Stimulated activated effector memory CD8-positive, alpha-beta T cell treated with anti-CD3 and anti-CD28 coated beads, Interleukin-12 subunit alpha, Interleukin-12 subunit beta, amount 100 ng/mL, for 72 hours (primary cell): ENCODE results near the gene CFAP107.
A peak's percentile ranks its signal among the peaks of the same experiment; 100 is the strongest.
"Not testable (repeated sequence)": the region's sequence is repeated elsewhere in the genome, so short reads cannot be mapped to it uniquely, and the experiment has no call there.

ENCODE experiments used
- ATAC-seq: fragments of 150-1000 bp; cut with Tn5 transposase; 2 replicates; pipeline ENCODE4 v1.10.0; 2021
- DNase-seq, 2 donors: peaks; one replicate each; pipeline ENCODE4 v3.0.0; 2021 to 2022; ENCODE audit warnings: low spot score in 2 of 2
- H3K27ac Mint-ChIP-seq: one replicate; pipeline ENCODE4 v1.8.0; 2022; ENCODE audit warnings: mild to moderate bottlenecking, mixed read lengths
- H3K36me3 Mint-ChIP-seq: one replicate; pipeline ENCODE4 v1.8.0; 2022; ENCODE audit warnings: mild to moderate bottlenecking, mixed read lengths
- H3K4me1 Mint-ChIP-seq: one replicate; pipeline ENCODE4 v1.8.0; 2022; ENCODE audit warnings: mixed read lengths
- H3K4me3 Mint-ChIP-seq: one replicate; pipeline ENCODE4 v1.8.0; 2022; ENCODE audit warnings: mild to moderate bottlenecking, mixed read lengths
- H3K9me3 Mint-ChIP-seq: one replicate; pipeline ENCODE4 v1.8.0; 2022; ENCODE audit warnings: mixed read lengths

The CFAP107 gene

GRCh38 chr1:12745992-12746323, at the start of gene CFAP107:
TSS of gene CFAP107 (plus strand) at chr1:12746200. CDS start at chr1:12746431, 231 bp downstream.
- H3K27ac Mint-ChIP-seq, result no peak within 1 kb of the TSS
- H3K36me3 Mint-ChIP-seq, result no peaks in the 10 kb centered on the region
- peaks cover 18% of the 10 kb centered on the region for H3K9me3 Mint-ChIP-seq
- DNase-seq (no peak), ATAC-seq (peak; percentile 43)
- H3K4me1 Mint-ChIP-seq, result no peaks in the 10 kb centered on the region
- no peak within 1 kb of the TSS for H3K4me3 Mint-ChIP-seq

- Mint-ChIP-seq H3K4me3 (no peak overlapping the region), H3K27ac (no peak overlapping the region), H3K4me1 (no peaks in the 10 kb centered on the region), H3K9me3 (no peaks in the 10 kb centered on the region), H3K36me3 (no peaks in the 10 kb centered on the region)
- ATAC-seq (no peak), DNase-seq (no peak)
These were observed 49.3 kb upstream of the CFAP107 start for GRCh38 chr1:12696658-12697057.

GRCh38 chr1:12697397-12697796, 48.6 kb upstream of the CFAP107 start:
- H3K4me1 Mint-ChIP-seq, result no peaks in the 10 kb centered on the region
- no peak overlapping the region for H3K4me3 Mint-ChIP-seq
- ATAC-seq, result no peak
- H3K9me3 Mint-ChIP-seq, result no peaks in the 10 kb centered on the region
- no peak overlapping the region for H3K27ac Mint-ChIP-seq
- no peaks in the 10 kb centered on the region for H3K36me3 Mint-ChIP-seq
- DNase-seq, result no peak

GRCh38 chr1:12703821-12704451, 42.1 kb upstream of the CFAP107 start:
- Mint-ChIP-seq H3K9me3 (peaks cover 7% of the 10 kb centered on the region), H3K36me3 (no peaks in the 10 kb centered on the region), H3K27ac (no peak overlapping the region), H3K4me3 (no peak overlapping the region), H3K4me1 (no peaks in the 10 kb centered on the region)
- ATAC-seq (no peak), DNase-seq (no peak)

DNA sequence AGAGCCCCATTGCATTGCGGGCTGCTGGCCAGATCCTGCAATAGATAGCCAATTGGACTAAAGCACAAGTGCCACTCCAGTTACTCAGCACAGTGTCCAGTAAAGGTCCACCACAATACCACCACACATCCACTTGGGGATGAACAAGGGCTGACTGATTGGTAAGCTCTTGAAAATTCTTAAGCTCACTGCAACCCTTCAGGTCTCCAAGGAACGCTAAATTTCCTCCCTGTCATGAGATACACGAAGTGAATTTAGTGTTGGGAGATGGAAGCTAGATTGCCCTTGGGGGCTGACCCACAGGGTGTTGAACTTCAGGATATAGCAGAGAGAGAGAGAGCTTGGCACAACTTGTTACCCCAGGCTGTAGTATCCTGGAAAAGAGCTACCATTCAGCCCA, 39.9 kb upstream of the CFAP107 start:
- Mint-ChIP-seq H3K4me1 (no peaks in the 10 kb centered on the region), H3K27ac (no peak overlapping the region), H3K4me3 (no peak overlapping the region), H3K9me3 (peaks cover 7% of the 10 kb centered on the region), H3K36me3 (no peaks in the 10 kb centered on the region)
- ATAC-seq (no peak), DNase-seq (no peak)

DNA sequence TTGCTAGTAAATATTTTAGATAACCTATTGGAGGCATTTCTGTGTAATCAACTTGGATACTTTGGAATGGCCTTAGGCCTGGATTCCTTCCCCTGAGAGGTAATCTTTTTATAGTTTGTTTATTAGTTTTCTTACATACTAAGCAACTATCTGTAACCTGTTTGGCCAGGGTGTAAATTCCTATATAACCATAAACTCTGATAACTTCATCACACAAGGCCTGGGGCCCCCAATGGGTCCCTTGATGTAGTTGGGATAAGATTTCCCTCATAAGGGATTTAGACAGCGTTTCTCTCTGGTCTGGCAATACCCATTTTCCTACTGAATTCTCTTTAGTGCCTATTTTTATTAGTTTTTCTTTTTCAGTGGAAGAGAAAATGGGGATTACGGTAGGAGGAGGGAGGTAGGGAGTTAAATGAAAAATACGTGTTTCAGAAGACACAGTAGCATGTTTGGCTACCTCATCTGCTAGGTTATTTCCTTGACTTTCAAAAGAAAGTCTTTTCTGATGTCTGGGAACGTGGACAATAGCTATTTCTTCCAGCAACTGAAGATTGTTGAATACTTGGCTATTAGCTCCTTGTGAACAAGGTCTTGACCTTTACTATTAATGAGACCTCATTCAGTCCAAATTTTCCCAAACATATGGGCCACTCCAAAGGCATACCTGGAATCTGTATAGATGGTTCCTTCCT, 37.5 kb upstream of the CFAP107 start:
- H3K36me3 Mint-ChIP-seq, result no peaks in the 10 kb centered on the region
- ATAC-seq, result no peak
- H3K27ac Mint-ChIP-seq, result no peak overlapping the region
- no peak for DNase-seq
- H3K4me1 Mint-ChIP-seq, result no peaks in the 10 kb centered on the region
- peaks cover 4% of the 10 kb centered on the region for H3K9me3 Mint-ChIP-seq
- H3K4me3 Mint-ChIP-seq, result no peak overlapping the region

GRCh38 chr1:12709091-12709491, 36.9 kb upstream of the CFAP107 start:
- DNase-seq (no peak), ATAC-seq (no peak)
- H3K4me1 Mint-ChIP-seq, result no peaks in the 10 kb centered on the region
- H3K4me3 Mint-ChIP-seq, result no peak overlapping the region
- H3K9me3 Mint-ChIP-seq, result peaks cover 1% of the 10 kb centered on the region
- H3K27ac Mint-ChIP-seq, result no peak overlapping the region
- H3K36me3 Mint-ChIP-seq, result no peaks in the 10 kb centered on the region

DNA sequence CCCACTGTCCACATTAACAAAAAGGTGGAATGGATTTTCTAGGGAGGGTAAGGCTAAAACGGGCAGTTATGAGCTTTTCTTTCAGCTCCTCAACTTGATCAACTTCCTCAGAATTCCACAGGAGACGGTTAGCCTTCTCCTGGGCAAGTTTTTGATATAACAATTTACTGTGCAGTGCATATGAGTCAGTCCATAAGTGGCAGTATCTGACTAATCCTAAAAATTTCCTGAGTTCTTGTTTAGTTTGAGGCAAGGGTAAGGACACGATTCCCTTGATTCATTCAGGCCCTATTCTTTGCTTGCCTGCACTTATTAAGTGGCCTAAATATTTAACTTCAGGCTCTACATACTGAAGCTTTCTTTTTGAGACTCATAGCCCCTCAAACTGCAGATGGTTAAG, 36.3 kb upstream of the CFAP107 start:
- DNase-seq, result no peak
- no peak for ATAC-seq
- H3K4me1 Mint-ChIP-seq, result no peaks in the 10 kb centered on the region
- H3K9me3 Mint-ChIP-seq, result no peaks in the 10 kb centered on the region
- H3K4me3 Mint-ChIP-seq, result no peak overlapping the region
- no peak overlapping the region for H3K27ac Mint-ChIP-seq
- H3K36me3 Mint-ChIP-seq, result no peaks in the 10 kb centered on the region

DNA sequence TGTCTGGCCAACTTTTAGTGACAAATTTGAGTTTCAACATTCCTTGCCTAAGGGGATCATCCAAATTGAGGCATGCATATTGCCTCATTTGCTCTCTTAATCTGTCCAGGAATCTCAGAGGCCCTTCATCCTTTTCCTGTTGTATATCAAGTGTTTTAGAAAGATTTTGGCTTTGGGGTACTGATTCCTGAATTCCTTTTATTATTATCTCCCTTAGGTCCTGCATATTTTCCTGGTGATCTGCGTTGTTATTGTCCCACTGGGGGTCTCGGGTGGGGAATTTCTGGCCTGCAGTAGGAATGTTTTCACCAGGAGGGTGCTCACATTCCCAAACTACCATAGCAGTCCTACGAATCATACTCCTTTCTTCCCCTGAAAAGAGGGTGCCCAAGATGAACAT, 34.5 kb upstream of the CFAP107 start:
- no peaks in the 10 kb centered on the region for H3K9me3 Mint-ChIP-seq
- no peak overlapping the region for H3K27ac Mint-ChIP-seq

GRCh38 chr1:12712076-12712475, 33.9 kb upstream of the CFAP107 start:
- no peak for DNase-seq
- no peak overlapping the region for H3K27ac Mint-ChIP-seq
- no peaks in the 10 kb centered on the region for H3K9me3 Mint-ChIP-seq

More for the DNA sequence above, 34.5 kb upstream of the CFAP107 start:
- Mint-ChIP-seq H3K4me1 (no peaks in the 10 kb centered on the region), H3K36me3 (no peaks in the 10 kb centered on the region), H3K4me3 (no peak overlapping the region)
- DNase-seq (no peak), ATAC-seq (no peak)

GRCh38 chr1:12712929-12713328, 33.1 kb upstream of the CFAP107 start:
- ATAC-seq (no peak), DNase-seq (no peak)
- Mint-ChIP-seq H3K4me1 (no peaks in the 10 kb centered on the region), H3K9me3 (no peaks in the 10 kb centered on the region), H3K4me3 (no peak overlapping the region), H3K36me3 (no peaks in the 10 kb centered on the region), H3K27ac (no peak overlapping the region)

More at GRCh38 chr1:12712076-12712475, 33.9 kb upstream of the CFAP107 start:
- Mint-ChIP-seq H3K4me3 (no peak overlapping the region), H3K36me3 (no peaks in the 10 kb centered on the region), H3K4me1 (no peaks in the 10 kb centered on the region)
- ATAC-seq, result no peak

DNA sequence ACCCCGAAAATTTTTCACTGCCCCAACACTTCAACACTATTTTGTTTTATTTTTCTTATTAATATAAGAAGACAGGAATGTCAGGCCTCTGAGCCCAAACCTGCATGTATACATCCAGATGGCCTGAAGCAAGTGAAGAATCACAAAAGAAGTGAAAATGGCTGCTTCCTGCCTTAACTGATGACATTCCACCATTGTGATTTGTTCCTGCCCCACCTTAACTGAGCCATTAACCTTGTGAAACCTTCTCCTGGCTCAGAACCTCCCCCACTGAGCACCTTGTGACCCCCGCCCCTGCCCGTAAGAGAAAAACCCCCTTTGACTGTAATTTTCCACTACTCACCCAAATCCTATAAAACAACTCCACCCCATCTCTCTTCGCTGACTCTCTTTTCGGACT, 32.3 kb upstream of the CFAP107 start:
- not testable (repeated sequence) for H3K27ac Mint-ChIP-seq, H3K9me3 Mint-ChIP-seq, DNase-seq, H3K36me3 Mint-ChIP-seq, H3K4me1 Mint-ChIP-seq, H3K4me3 Mint-ChIP-seq, ATAC-seq

DNA sequence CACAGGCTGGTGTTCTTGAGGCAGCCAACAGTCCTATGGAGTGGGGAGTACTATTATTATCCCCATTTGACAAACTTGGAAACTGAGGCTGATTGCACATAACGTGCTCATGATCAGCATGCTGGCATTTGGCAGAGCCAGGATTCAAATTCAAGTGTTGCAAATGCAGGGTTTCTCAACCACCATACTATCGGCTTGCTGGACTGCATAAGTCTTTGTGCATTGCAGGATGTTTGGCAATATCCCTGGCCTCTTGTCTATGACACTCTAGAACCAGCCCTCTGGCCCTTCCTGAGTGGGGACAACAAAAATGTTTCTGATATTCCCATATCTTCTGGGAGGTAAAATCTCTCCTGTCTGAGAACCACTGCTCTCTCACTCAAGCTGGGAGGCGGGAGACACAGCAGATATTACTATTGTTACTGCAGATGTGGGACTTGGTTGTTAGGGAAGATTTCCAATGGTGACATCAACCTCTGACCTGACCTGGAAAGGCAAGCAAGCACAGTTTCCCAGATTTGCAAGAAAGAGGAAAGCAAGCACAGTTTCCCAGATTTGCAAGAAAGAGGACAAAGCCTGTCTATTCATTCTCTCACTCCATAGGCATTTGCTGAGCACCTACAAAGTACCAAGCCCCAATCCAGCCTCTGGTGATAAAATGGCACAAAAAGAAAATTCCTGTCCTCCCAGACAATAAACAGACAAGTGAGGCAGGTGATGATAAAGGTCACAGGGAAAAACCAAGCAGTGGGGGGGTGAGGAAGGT, 31.1 kb upstream of the CFAP107 start:
- Mint-ChIP-seq H3K4me3 (no peak overlapping the region), H3K9me3 (no peaks in the 10 kb centered on the region), H3K27ac (no peak overlapping the region), H3K36me3 (no peaks in the 10 kb centered on the region), H3K4me1 (no peaks in the 10 kb centered on the region)
- DNase-seq, result no peak
- ATAC-seq, result no peak

- H3K4me1 Mint-ChIP-seq, result no peaks in the 10 kb centered on the region
- no peak within 1 kb of the TSS for H3K27ac Mint-ChIP-seq
- no peaks in the 10 kb centered on the region for H3K36me3 Mint-ChIP-seq
- ATAC-seq, result no peak
- DNase-seq, result no peak
- H3K9me3 Mint-ChIP-seq, result no peaks in the 10 kb centered on the region
- no peak within 1 kb of the TSS for H3K4me3 Mint-ChIP-seq
These were observed 30.0 kb upstream of the CFAP107 start, which contains the start of gene AADACL3 for GRCh38 chr1:12715896-12716437. TSS of gene AADACL3 (plus strand) at chr1:12716110. CDS start at chr1:12716177, 67 bp downstream.

DNA sequence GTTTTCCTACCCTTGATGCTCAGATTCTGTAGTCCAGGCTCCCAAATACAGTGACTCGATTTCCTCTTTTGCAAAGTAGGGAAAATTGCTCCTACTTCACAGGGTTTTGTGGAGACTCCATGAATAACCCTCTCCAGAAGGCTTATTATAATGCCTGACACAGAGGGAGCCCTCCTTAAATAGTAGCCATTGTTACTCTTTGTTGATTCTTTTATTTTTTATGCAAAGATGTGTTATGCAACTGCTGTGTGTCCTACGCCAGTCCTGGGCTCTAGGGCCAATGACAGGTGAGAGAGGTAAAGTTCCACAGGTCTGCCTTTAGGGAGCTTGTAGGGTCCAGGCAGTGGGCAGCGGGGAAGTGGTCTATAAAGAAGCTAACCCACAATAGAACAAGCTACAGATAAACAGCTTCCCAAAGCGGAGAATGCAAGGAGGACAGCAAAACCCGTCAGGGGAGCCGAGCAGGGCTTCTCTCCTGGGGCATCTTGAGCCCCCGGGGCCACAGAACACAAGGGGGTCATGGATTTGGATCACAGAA, 28.6 kb upstream of the CFAP107 start:
- H3K4me1 Mint-ChIP-seq, result no peaks in the 10 kb centered on the region
- DNase-seq (no peak), ATAC-seq (no peak)
- no peak overlapping the region for H3K4me3 Mint-ChIP-seq
- H3K9me3 Mint-ChIP-seq, result no peaks in the 10 kb centered on the region
- no peaks in the 10 kb centered on the region for H3K36me3 Mint-ChIP-seq
- H3K27ac Mint-ChIP-seq, result no peak overlapping the region
